Progenitor cell of endocrine pancreas (in vitro differentiated cells): Measurements from ENCODE around the gene CDH26. TPM values are rescaled to one million over a fixed set of nuclear protein-coding genes. Genes with fewer than 3 reads are reported as not detected.

Source experiments
- DNase-seq: peaks from one replicate; pipeline ENCODE4 v3.0.0; 2021; ENCODE audit warnings: low spot score; ENCODE audit not compliant: unreplicated experiment
- H3K27ac Mint-ChIP-seq: 2 replicates; pipeline ENCODE4 v1.8.0; 2021; ENCODE audit warnings: mild to moderate bottlenecking, moderate library complexity, mixed read lengths
- H3K27me3 Mint-ChIP-seq: 2 replicates; pipeline ENCODE4 v1.8.0; 2021; ENCODE audit warnings: mixed read lengths
- H3K36me3 Mint-ChIP-seq: 2 replicates; pipeline ENCODE4 v1.8.0; 2022; ENCODE audit warnings: mixed read lengths; ENCODE audit not compliant: insufficient read depth
- H3K4me1 Mint-ChIP-seq: 2 replicates; pipeline ENCODE4 v1.8.0; 2021; ENCODE audit warnings: low read depth, mixed read lengths
- H3K4me3 Mint-ChIP-seq: 2 replicates; pipeline ENCODE4 v1.8.0; 2021; ENCODE audit warnings: low read depth, mild to moderate bottlenecking, moderate library complexity, mixed read lengths
- H3K9me3 Mint-ChIP-seq: 2 replicates; pipeline ENCODE4 v1.8.0; 2021; ENCODE audit warnings: low read depth, mixed read lengths
- total RNA-seq: library from RNA; stranded (reverse); gene quantifications from 2 replicates; pipeline ENCODE4 v1.2.1, GENCODE V29; 2021
- TF ChIP-seq, protein P1 (sequence below): fragments of 200-600 bp; sonication (generic); IDR thresholded peaks from one replicate; pipeline ENCODE4 v1.5.0; 2021; ENCODE audit warnings: antibody characterized with exemption, mild to moderate bottlenecking; ENCODE audit not compliant: unreplicated experiment

The CDH26 gene
- total RNA-seq, 1 donor from 2014 or later: 17.1 TPM

DNA sequence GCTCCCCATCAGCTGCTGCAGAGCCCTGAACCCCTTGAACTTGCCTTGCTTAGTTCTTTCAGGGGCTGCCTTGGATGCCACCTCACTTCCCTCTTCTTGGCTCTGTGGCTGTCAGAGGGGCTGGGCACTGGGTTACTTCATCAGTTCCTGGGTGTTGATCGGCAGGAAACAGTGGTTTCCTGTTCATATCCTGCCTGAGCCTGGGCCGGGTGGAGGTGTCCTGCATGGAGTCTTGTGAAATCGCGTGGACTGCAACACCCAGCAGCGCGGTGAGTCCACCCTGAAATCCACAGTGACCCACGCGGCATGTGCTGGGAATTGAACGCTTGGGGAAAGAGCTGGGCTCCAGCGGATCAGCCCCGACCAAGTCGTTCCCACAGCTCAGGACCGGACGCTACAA is 97.5 kb downstream of the CDH26 start:
- no peak for DNase-seq
- peaks cover 15% of the 10 kb centered on the region for H3K4me1 Mint-ChIP-seq
- TF ChIP-seq, protein P1, sequence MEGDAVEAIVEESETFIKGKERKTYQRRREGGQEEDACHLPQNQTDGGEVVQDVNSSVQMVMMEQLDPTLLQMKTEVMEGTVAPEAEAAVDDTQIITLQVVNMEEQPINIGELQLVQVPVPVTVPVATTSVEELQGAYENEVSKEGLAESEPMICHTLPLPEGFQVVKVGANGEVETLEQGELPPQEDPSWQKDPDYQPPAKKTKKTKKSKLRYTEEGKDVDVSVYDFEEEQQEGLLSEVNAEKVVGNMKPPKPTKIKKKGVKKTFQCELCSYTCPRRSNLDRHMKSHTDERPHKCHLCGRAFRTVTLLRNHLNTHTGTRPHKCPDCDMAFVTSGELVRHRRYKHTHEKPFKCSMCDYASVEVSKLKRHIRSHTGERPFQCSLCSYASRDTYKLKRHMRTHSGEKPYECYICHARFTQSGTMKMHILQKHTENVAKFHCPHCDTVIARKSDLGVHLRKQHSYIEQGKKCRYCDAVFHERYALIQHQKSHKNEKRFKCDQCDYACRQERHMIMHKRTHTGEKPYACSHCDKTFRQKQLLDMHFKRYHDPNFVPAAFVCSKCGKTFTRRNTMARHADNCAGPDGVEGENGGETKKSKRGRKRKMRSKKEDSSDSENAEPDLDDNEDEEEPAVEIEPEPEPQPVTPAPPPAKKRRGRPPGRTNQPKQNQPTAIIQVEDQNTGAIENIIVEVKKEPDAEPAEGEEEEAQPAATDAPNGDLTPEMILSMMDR: no peak
- no peak overlapping the region for H3K27ac Mint-ChIP-seq
- no peaks in the 10 kb centered on the region for H3K36me3 Mint-ChIP-seq
- peaks cover 72% of the 10 kb centered on the region for H3K27me3 Mint-ChIP-seq
- H3K9me3 Mint-ChIP-seq: no peaks in the 10 kb centered on the region
- no peak overlapping the region for H3K4me3 Mint-ChIP-seq

DNA sequence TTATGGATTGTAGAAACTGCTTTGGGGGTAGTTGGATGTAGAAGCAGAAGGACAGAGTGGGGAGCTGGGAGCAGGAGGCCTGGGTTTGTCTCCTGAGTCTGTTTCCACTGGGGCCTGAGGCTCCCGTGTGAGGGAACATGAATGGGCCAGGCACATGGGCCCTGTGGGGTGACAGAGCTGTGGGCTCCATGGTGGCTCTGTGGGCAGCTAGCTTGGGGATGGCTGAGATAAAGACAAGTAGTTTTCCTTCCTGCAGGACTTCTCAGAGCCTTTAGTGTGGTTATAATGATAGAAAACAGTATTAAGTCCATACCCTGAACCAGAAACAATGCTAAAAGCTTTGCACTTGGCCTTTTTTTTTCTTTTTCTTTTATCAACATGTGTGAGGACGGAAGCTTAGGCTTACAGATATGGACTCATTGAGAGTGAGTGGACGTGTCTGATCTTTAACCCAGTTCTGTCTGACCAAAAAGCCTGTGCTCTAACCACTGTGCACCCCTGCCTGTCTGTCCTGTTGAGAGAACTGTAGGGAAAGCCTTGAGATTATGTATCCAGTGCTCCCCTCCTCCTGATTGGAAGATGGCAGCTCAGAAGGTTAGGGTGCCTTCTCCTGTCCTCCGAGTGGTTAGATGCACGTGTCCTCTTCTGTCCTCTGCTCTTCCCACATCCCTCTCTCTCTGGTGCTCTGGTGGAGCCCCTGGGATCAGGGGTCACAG is 98.3 kb downstream of the CDH26 start:
- DNase-seq: no peak
- H3K27ac Mint-ChIP-seq: no peak overlapping the region
- H3K36me3 Mint-ChIP-seq: no peaks in the 10 kb centered on the region
- peaks cover 75% of the 10 kb centered on the region for H3K27me3 Mint-ChIP-seq
- TF ChIP-seq, protein P1: no peak
- peaks cover 15% of the 10 kb centered on the region for H3K4me1 Mint-ChIP-seq
- no peaks in the 10 kb centered on the region for H3K9me3 Mint-ChIP-seq
- H3K4me3 Mint-ChIP-seq: no peak overlapping the region

DNA sequence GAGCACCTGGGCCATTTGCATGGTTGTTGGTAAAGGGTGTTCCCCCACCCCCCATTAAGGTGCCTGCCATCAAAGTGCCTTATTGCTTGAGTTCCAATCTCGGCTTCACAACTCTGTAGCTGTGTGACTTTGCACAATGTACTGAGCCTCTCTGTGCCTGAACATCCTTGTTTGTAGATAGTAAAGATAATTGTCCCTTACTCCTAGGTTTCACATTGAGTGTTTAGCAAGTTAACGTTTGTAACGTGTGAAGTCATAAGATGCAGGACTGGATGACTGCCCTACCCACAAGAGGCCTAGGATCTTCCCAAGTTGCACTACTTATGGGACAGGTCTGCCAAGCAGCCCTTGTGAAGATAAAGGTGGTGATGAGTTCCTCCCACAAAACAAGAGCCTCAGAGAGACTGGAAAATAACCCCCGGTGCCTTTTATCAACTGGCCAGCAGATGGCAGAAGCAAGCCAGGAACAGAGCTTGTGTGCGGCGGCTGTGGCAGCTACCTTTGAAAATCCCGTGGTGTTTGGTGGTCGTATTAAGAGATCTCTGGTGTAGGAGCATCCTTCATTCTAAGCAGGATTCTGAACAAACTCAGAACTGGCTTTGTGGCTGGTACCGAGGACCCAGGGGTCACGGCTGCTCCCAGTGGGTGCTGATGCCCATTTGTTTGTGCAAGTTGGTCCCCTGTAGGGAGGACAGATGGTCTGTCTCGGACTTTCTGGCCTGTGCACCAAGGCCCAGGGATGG is 99.1 kb downstream of the CDH26 start:
- Mint-ChIP-seq H3K4me1 (peaks cover 15% of the 10 kb centered on the region), H3K4me3 (no peak overlapping the region), H3K27me3 (peaks cover 75% of the 10 kb centered on the region)

DNA sequence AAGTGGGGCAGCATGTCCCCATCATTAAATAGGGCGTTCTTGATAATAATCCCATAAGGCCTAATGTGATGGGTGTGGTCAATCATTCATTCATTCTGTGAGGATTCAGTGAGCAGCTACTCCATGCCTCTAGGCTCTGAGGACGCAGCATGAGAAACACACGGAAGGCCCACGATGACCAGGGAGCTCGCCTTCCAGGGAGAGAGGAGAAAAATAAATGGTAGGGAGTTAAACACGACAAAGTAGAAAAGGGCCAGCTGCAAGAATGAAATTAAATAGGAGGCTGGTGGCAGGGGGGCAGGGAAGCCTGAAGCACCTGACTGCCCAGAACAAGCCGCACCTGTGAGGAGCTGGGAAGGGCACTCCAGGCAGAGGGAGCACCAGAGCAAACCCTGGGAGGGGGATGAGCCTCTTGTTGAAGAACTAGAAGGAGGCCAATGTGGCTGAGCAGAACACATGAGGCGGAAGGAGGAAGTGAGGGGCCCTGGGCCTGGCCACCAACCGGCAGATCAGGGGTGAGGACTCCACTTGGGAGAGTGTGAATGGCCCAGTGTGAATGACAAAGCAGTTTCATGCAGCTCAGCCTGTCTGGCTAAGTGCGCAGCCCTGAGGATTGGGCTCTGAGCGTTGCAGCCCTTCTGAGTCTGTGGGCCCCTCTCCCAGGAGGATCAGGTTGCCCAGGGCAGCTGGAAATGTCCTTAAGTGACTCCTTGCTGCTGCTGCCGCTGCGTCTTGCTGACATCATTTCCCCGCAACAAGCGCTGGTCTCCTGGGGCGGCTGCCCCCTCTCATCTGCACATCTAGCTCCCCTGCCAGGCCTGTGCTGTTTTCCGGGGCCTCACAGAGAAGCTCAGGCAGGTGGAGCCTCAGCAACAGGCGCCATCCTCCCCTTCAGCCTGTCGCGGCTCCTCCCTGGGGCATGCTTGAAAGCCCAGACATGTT is 99.9 kb downstream of the CDH26 start:
- TF ChIP-seq, protein P1: no peak
- Mint-ChIP-seq H3K27ac (peak overlapping the region; percentile 8), H3K4me1 (peaks cover 14% of the 10 kb centered on the region), H3K36me3 (no peaks in the 10 kb centered on the region), H3K27me3 (peaks cover 72% of the 10 kb centered on the region), H3K9me3 (no peaks in the 10 kb centered on the region), H3K4me3 (no peak overlapping the region)
- DNase-seq: no peak

More for the DNA sequence above, 99.1 kb downstream of the CDH26 start:
- Mint-ChIP-seq H3K9me3 (no peaks in the 10 kb centered on the region), H3K27ac (no peak overlapping the region), H3K36me3 (no peaks in the 10 kb centered on the region)
- TF ChIP-seq, protein P1: peak; percentile 92
- peak; percentile 59 for DNase-seq

DNA sequence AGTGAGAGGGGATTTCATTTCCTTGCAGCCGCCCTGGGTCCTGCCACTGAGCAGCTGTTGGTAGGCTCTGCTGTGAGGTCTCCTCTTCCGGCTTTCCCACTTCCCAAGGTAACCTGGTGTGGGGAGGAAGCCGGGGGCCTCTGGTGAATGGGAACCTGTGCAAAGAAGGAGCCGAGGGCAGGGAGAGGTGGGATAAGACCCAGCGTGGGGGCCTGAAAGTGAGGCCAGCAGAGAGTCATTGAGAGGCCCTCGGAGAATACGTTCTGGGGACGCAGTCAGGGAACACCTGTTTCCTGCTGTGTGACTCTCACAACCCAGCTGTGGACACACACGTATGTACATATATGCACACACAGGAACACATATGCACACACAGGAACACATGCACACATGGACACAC is 100.7 kb downstream of the CDH26 start:
- Mint-ChIP-seq H3K27ac (no peak overlapping the region), H3K4me3 (no peak overlapping the region), H3K27me3 (peaks cover 67% of the 10 kb centered on the region), H3K4me1 (peaks cover 7% of the 10 kb centered on the region), H3K36me3 (no peaks in the 10 kb centered on the region), H3K9me3 (no peaks in the 10 kb centered on the region)
- TF ChIP-seq, protein P1: no peak
- no peak for DNase-seq
